A673 (cell line): Measurements from ENCODE around the gene ABI2. TPM values are rescaled to one million over a fixed set of nuclear protein-coding genes. Genes with fewer than 3 reads are reported as not detected.
"Not testable (repeated sequence)": the region's sequence is repeated elsewhere in the genome, so short reads cannot be mapped to it uniquely, and the experiment has no call there.

Experiments used
- BruUV-seq: library from RNA; stranded (reverse); fragments of 400-500 nt; replicated peaks from 2 replicates; lab custom pipeline; 2021; lab: Mats Ljungman, UMichigan
- CTCF ChIA-PET: fragments of 300-600 bp; sonication (Branson Sonifier 250); formaldehyde crosslinking; loops from one replicate; lab custom pipeline; 2022; ENCODE audit warnings: antibody characterized with exemption; lab: Charles Lee
- POLR2A ChIA-PET: fragments of 300-600 bp; sonication (Branson Sonifier 250); formaldehyde crosslinking; loops from one replicate; lab custom pipeline; 2022; ENCODE audit warnings: antibody characterized with exemption; ENCODE audit not compliant: low non-redundant PET; lab: Charles Lee
- DNase-seq: peaks from one replicate; pipeline ENCODE4 v3.0.0-alpha.2; 2015; ENCODE audit warnings: low spot score
- H3K27ac ChIP-seq: fragments of 200-600 bp; sonication (generic); 2 replicates; pipeline ENCODE4 v1.5.1; 2016; ENCODE audit warnings: mixed run types, low read depth, mild to moderate bottlenecking, mixed read lengths, antibody characterized with exemption, low read length; ENCODE audit not compliant: poor library complexity, severe bottlenecking
- H3K27me3 ChIP-seq: fragments of 200-600 bp; sonication (generic); replicated peaks from 2 replicates; pipeline ENCODE4 v1.6.1; 2017; ENCODE audit warnings: mixed run types, low read depth, mild to moderate bottlenecking, mixed read lengths, antibody characterized with exemption, low read length; ENCODE audit not compliant: insufficient read depth, poor library complexity
- H3K36me3 ChIP-seq: fragments of 200-600 bp; sonication (generic); 2 replicates; pipeline ENCODE4 v1.6.1; 2016; ENCODE audit warnings: mixed run types, mild to moderate bottlenecking, mixed read lengths, antibody characterized with exemption, low read length; ENCODE audit not compliant: insufficient read depth, poor library complexity, severe bottlenecking
- H3K4me1 ChIP-seq: fragments of 200-600 bp; sonication (generic); 2 replicates; pipeline ENCODE4 v1.6.1; 2017; ENCODE audit warnings: mixed run types, mild to moderate bottlenecking, mixed read lengths, antibody characterized with exemption, low read length; ENCODE audit not compliant: insufficient read depth, poor library complexity, severe bottlenecking
- H3K4me3 ChIP-seq: fragments of 200-600 bp; sonication (generic); 2 replicates; pipeline ENCODE4 v1.5.1; 2016; ENCODE audit warnings: low read depth, mixed run types, mild to moderate bottlenecking, mixed read lengths, low read length; ENCODE audit not compliant: poor library complexity, severe bottlenecking
- H3K9me3 ChIP-seq: fragments of 200-600 bp; sonication (generic); 2 replicates; pipeline ENCODE4 v1.6.1; 2016; ENCODE audit warnings: mixed run types, low read depth, mild to moderate bottlenecking, mixed read lengths, antibody characterized with exemption, low read length; ENCODE audit not compliant: poor library complexity, severe bottlenecking
- EZH2 ChIP-seq: fragments of 200-600 bp; sonication (generic); IDR thresholded peaks from 2 replicates; pipeline ENCODE4 v1.6.1; 2017; ENCODE audit warnings: borderline replicate concordance, low read depth, mild to moderate bottlenecking, mixed read lengths, antibody characterized with exemption, low read length; ENCODE audit not compliant: poor library complexity, severe bottlenecking
- intact Hi-C: fragments of 100-400 bp; cut with micrococcal nuclease; formaldehyde crosslinking; loops from one replicate; pipeline ENCODE4 v1.10.0; 2022; ENCODE audit not compliant: unreplicated experiment
- total RNA-seq: library from RNA; stranded (reverse); gene quantifications from 2 replicates; pipeline ENCODE4 v1.2.3, GENCODE V29; 2021
- TF ChIP-seq, protein P1 (sequence below): fragments of 300-800, 200-600 bp; sonication (generic); conservative IDR thresholded peaks from 2 replicates; pipeline ENCODE4 v1.5.1; 2017; ENCODE audit warnings: low read depth, mild to moderate bottlenecking, antibody characterized with exemption, low read length, moderate library complexity, mixed read lengths

Gene ABI2
- total RNA-seq, 1 experiment from 2014 or later, result 134 TPM

- ChIA-PET CTCF (no interaction called here), POLR2A (no interaction called here)
- no peak overlapping the region for H3K27ac ChIP-seq
- no peaks in the 10 kb centered on the region for H3K4me1 ChIP-seq
- no peaks in the 10 kb centered on the region for H3K27me3 ChIP-seq
- H3K4me3 ChIP-seq, result no peak overlapping the region
- BruUV-seq, result no TSS peak
- H3K9me3 ChIP-seq, result no peaks in the 10 kb centered on the region
- H3K36me3 ChIP-seq, result peaks cover 6% of the 10 kb centered on the region
- intact Hi-C loops, result no loop called here
- no peak for DNase-seq
- no peak for TF ChIP-seq EZH2
These were observed 46.1 kb upstream of the ABI2 start for GRCh38 chr2:203282101-203282500.

- TF ChIP-seq, protein P1, sequence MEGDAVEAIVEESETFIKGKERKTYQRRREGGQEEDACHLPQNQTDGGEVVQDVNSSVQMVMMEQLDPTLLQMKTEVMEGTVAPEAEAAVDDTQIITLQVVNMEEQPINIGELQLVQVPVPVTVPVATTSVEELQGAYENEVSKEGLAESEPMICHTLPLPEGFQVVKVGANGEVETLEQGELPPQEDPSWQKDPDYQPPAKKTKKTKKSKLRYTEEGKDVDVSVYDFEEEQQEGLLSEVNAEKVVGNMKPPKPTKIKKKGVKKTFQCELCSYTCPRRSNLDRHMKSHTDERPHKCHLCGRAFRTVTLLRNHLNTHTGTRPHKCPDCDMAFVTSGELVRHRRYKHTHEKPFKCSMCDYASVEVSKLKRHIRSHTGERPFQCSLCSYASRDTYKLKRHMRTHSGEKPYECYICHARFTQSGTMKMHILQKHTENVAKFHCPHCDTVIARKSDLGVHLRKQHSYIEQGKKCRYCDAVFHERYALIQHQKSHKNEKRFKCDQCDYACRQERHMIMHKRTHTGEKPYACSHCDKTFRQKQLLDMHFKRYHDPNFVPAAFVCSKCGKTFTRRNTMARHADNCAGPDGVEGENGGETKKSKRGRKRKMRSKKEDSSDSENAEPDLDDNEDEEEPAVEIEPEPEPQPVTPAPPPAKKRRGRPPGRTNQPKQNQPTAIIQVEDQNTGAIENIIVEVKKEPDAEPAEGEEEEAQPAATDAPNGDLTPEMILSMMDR, result no peak
- TF ChIP-seq EZH2, result no peak
- CTCF ChIA-PET, result no interaction called here
- no peak overlapping the region for H3K4me3 ChIP-seq
- intact Hi-C loops, result no loop called here
- POLR2A ChIA-PET, result no interaction called here
- no TSS peak for BruUV-seq
- no peaks in the 10 kb centered on the region for H3K27me3 ChIP-seq
- no peaks in the 10 kb centered on the region for H3K36me3 ChIP-seq
- H3K9me3 ChIP-seq, result no peaks in the 10 kb centered on the region
- no peak overlapping the region for H3K27ac ChIP-seq
- H3K4me1 ChIP-seq, result no peaks in the 10 kb centered on the region
- no peak for DNase-seq
These were observed 41.7 kb upstream of the ABI2 start for GRCh38 chr2:203286532-203286931.

DNA sequence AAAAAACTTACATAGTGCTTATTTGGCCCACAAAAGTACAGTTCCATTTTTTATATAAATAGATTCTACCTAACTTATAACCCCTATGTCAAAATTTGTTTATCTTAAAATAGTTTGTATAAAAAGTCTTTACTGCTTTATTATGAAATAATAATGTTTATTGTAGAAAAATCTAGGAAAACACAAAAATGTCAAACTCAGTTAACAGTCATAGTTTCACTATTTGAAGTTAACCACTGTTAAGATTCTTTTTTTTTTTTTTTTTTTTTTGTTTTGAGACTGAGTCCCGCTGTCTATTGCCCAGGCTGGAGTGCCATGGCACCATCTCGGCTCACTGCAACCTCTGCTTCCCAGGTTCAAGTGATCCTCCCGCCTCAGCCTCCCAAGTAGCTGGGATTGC, 26.5 kb upstream of the ABI2 start:
- ChIA-PET CTCF (no interaction called here), POLR2A (no interaction called here)
- intact Hi-C loops, result no loop called here
- Histone ChIP-seq H3K4me1 (no peaks in the 10 kb centered on the region), H3K9me3 (no peaks in the 10 kb centered on the region), H3K36me3 (no peaks in the 10 kb centered on the region), H3K27me3 (no peaks in the 10 kb centered on the region), H3K4me3 (no peak overlapping the region), H3K27ac (no peak overlapping the region)
- no peak for DNase-seq
- BruUV-seq, result no TSS peak
- TF ChIP-seq, protein P1, result no peak
- no peak for TF ChIP-seq EZH2

DNA sequence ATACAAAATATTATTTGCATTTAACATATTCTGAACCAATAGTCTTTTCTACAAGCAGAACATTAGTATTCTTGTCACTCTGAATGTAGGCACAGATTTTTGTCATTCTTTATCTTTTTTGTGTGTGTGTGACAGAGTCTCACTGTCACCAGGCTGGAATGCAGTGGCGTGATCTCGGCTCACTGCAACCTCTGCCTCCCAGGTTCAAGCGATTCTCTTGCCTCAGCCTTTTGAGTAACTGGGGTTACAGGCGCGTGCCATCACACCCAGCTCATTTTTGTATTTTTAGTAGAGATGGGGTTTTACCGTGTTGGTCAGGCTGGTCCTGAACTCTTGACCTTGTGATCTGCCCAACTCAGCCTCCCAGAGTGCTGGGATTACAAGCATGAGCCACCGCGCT, 25.6 kb upstream of the ABI2 start:
- H3K4me1 ChIP-seq, DNase-seq, H3K9me3 ChIP-seq, H3K27ac ChIP-seq, POLR2A ChIA-PET, H3K4me3 ChIP-seq, BruUV-seq, CTCF ChIA-PET, intact Hi-C loops, H3K27me3 ChIP-seq, H3K36me3 ChIP-seq: not testable (repeated sequence)
